GM21529 (cell line): ENCODE data around the gene RAB11FIP4.

ENCODE experiments used
- ATAC-seq: cut with Tn5 transposase; IDR thresholded peaks from one replicate; pipeline ENCODE4 v1.9.1; 2021; ENCODE audit not compliant: unreplicated experiment

Gene RAB11FIP4

GRCh38 chr17:31386542-31387075, 4.9 kb upstream of the RAB11FIP4 start:
- ATAC-seq: no peak

GRCh38 chr17:31387438-31387837, 4.0 kb upstream of the RAB11FIP4 start:
- ATAC-seq: no peak

DNA sequence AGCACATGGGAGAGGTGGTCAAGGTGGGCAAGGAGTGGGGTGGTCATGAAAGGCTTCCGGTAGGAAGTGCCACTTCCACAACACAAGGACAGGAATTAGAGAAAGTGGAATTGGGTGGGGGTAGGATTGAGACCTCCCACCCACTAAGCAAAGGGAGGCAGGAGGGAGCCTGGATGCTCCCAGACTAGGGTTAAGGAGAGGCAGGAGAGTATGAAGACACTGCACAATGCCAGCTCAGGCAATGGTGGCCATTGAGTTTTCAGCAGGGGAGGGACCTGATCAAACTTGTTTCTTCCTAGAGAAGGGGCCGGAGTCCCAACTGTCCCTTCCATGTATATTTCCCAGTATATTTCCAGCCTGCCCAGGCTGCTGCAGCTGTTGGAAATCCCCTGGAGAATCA, 3.1 kb upstream of the RAB11FIP4 start:
- no peak for ATAC-seq

- no peak for ATAC-seq
These were observed 2.5 kb upstream of the RAB11FIP4 start for GRCh38 chr17:31388770-31389656.

DNA sequence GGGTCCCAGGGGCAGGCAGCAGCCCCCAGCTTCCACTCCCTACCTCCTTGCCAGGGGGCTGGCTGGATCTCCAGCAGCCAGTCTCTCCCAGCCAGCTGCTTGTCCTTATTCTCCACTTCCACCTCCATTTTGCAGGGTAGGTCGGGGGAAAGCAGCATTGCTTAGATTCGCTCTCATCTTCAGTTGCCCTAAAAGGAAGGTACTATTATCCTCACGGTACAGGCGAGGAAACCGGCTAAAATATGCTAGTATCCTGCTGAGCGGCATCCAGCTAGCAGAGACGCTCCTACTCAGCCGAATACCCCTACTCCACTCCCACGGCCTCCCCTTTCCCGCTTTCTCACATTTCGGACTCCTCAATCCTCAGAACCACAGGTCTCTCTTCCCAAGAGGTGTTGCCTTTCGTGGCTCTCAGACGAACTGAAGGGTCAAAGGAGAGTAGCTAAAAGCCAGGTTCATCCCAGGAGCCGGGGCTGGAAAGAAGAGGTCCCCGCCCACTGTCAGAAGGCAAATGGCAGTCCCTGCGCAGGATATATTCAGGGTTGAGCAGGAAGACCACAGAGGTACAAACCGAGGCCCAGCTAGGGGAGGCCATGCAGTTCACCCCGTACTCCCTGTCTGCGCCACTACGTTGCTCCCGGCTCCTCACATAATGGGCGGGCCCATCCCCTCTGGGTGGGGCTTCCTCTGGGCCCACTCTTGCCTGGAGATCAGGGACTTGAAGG, 1.7 kb upstream of the RAB11FIP4 start:
- ATAC-seq: no peak

GRCh38 chr17:31390426-31390747, 1.1 kb upstream of the RAB11FIP4 start:
- ATAC-seq: no peak

DNA sequence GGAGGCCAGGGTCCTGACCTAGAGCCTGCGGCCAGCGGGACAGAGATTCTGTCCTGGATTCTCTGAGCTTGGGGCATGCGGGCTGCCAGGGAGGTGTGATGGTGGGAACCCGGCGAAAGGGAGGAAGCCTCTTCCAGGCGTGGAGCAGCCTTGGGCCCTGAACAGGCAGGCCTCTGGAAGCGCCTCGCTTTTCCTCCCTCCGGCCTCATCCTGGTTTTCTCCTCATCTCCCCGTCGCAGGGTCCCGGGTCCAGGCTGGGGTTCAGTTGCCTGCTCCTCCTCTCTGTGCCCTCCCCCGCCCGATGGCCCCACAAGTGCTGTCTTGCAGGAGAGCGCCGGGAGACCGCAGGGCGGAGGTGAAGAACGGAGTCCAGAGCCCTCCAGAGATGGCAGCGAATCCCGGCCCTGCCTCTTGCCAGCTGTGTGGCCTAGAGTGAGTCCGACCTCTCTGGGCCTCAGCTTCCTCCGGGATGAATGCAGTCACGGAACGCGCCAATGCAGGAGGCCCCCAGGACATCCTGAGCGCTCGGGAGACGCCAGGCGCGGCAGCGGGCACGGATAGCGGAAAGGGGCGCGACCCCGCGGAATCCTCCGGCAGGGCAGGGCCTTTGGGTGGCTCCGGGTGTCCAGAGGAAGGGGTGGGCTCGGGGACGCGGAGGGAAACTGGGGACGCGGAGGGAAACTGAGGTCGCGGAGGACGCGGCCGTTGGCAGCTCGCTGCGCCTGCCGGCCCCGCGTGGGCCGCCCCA, 553 bp upstream of the RAB11FIP4 start:
- ATAC-seq: no peak

- no peak for ATAC-seq
These were observed 754 bp downstream of the RAB11FIP4 start for GRCh38 chr17:31392002-31392855.

DNA sequence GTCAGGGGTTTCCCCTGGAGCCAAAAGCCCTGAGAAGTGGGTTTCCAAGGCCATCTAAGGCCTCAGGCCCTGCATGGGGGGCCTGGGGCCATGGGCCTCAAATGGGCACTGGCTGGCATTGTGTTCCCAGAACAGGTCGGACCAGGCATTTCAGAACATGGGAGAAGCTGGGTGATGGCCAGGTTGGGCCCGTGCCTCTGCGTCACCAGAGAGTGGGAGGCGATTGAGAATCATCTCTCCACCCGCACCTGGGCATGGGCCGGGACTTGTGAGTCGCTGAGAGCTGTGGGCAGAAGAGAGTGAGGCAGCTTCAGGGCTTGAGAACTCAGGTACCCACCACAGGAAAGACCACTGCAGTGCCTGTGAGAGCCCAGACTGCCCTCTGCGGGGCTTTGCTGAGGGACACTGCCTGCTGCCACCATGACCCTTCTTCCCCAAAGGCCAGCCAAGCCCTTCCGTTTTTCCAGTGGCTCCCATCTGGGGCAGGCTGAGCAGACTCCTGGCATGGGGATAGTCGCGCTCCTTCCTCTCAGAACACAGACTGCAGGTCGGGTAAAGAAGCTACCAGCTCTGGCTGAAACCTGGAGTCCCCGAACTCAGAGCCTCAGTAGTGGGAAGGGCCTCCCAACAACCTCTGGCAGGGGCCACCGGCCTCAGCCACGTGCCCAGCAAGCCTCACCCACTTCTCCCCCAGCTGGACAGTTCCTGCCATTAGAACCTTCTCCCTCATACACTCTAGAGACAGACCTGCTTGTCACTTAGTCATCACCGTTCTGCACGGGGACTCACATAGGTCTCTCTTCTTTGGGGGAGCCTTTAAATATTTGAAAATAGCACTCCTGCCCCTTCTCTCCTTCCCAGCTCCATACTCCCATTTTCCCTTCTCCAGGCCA, 1.6 kb downstream of the RAB11FIP4 start:
- ATAC-seq: no peak

GRCh38 chr17:31393749-31394146, 2.3 kb downstream of the RAB11FIP4 start:
- no peak for ATAC-seq

DNA sequence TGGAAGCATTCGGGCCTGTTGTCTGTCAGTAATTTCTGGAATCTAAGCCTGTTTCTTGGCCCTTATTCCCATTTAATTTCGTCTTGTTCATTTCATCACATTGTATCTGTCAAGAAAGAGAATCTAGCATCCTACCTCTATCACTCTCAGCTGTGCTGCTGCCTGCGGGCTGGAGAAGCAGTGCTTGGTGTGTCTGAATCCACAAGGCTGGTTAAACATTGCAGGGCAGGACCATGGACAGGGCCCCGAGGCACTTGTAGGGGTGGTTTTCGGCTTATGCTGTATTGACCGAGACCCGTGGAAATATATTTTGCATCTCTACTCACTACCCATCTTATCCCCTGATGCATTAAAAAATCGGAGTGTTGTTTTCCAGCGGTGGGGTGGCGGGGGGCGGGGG, 3.1 kb downstream of the RAB11FIP4 start:
- no peak for ATAC-seq

GRCh38 chr17:31397256-31397939, 5.9 kb downstream of the RAB11FIP4 start:
- no peak for ATAC-seq

DNA sequence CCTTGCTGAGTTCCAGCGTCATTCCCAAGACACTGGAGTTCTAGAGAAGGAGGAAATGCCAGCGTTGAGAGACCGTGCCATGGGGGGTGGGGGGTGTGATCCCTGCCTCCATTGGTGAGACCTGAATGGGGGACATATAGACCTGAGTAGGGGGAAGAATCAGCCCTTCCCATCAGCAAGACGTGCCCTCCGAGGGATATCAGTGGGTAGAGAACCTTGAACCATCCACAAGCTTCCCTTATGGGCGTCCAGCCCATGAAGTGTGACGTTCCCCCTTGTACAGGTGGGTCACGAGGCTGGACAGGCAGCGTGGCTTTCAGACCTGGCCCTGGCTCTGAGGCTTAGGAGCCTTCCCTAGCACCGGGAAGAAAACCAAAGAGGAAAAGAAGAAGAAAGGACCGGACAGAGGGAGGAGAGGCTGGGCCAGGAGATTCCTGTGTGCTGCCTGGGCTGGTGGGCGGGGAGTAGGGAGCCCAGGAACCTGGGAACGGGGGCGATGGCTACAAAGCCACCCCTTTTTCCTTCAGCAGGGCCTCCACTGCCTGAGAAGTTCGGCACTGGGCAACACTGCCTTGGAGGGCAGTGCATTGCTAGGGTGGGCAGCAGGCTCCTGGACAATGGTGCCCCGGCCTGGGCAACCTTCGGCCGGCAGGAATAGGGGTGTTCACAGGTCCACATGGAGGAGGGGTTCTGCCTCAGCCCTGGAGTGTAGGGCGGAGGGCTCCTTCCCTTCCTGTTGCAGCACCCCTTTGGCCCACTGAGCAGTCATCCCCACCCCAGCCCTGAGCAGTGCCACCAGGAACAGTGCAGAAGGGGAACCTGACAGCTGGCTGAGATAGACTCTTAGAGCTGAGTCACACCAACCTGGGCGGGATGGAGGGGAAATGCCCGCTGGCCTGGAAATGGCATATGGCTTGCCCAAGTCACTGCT, 7.2 kb downstream of the RAB11FIP4 start:
- ATAC-seq: no peak

GRCh38 chr17:31400481-31400950, 9.0 kb downstream of the RAB11FIP4 start:
- ATAC-seq: no peak

DNA sequence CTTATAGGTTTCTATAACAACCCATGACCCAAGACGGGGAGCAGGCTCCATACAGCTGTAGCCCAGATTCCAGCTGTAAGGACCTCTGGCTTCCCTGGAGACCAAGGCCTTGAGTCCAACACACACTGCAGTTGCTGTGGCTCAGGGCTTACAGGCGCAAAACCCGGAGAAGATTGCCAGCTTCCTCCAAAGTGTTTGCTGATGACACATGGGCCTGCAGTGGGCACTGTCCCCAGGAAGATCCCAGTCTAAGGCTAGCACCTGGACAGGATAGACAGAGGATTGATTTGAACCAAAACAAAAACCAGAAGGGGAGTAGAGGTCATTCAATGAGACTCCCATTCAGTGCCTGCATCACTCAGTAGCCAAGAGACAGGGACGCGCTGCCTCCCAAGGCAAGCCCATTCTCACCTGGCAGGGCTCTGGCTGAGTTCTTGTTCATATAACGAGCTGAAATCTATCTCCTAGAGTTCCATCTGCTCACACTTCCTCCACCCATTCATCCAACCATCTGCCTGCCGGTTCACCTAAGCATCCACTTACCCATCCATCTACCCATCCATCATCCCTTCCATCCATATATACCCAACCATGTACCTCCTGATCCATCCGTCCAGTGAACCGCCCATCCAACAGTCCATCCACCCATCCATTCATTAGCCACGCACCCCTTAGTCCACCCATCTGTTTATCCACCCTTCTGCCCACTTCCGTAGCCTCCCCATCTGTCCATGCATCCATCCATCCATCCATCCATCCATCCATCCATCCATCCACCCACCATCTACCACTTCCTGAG, 10.2 kb downstream of the RAB11FIP4 start:
- ATAC-seq: no peak

DNA sequence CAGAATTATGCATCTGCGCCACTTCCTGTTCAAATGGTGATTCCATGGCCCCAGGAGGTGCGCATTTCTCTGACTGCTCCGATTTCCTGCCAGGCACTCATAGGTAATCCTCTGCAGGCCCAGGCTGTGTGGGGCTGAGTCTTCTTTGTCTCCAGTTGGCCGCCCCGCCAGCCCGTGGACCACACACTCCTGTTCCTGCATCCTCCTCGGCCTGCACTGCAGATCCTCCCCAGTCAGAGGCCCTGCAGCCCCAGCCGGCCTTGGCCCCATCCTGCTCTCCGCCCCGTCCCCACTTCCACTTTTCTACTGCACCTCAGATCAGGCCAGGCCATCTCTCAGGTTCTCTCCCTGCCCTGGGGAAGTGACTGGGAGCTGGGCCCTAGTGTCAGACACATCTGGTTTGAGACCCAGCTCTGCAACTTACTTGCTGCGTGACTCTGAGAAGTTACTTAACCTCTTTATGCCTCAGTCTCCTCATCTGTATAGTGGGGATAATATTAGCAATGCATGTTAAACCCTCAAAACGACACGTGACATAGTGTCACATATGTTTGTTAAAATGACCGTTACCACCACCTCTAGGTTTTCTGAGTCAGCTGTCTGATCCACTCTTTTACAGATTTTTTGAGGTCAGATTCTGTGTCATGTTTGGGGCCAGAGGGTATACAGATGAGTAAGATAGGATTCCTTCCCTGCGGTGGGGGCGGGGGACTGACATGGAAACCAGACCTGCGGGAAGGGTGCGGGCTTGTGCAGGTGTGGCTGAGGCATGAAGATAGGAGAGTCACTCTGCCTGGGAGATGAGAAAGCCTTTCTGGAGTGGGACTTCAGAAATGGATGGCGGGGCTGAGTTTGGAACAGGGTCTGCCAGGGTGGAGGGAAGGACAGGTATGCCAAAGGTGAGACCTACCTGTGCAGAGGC, 12.8 kb downstream of the RAB11FIP4 start:
- no peak for ATAC-seq
